NCI-H146 (cell line): ENCODE measurements around the gene HSPA1L.
"Not testable (repeated sequence)": the region's sequence is repeated elsewhere in the genome, so short reads cannot be mapped to it uniquely, and the experiment has no call there.

Experiments used
- DNase-seq: peaks from one replicate; lab custom pipeline; 2025; lab: John Stamatoyannopoulos, UW

Gene HSPA1L

GRCh38 chr6:31813465-31813849 lies 1.6 kb downstream of the HSPA1L start:
- no peak for DNase-seq

- no peak for DNase-seq
Observed at GRCh38 chr6:31811645-31812044, 3.4 kb downstream of the HSPA1L start.

- not testable (repeated sequence) for DNase-seq
Observed at GRCh38 chr6:31808599-31808998, 6.5 kb downstream of the HSPA1L start.

- DNase-seq, result peak; percentile 97
Observed at GRCh38 chr6:31806470-31807272, 8.4 kb downstream of the HSPA1L start, which contains the start of gene LSM2. Gene LSM2 (minus strand): TSS chr6:31806966. CDS start chr6:31806757, 209 bp downstream.

- no peak for DNase-seq
Observed at GRCh38 chr6:31805939-31806469, 9.1 kb downstream of the HSPA1L start.

- not testable (repeated sequence) for DNase-seq
Observed at GRCh38 chr6:31801031-31801927, 13.8 kb downstream of the HSPA1L start.

- no peak for DNase-seq
Observed at GRCh38 chr6:31799781-31800180, 15.3 kb downstream of the HSPA1L start.

- no peak for DNase-seq
Observed at GRCh38 chr6:31797588-31797987, 17.5 kb downstream of the HSPA1L start.

GRCh38 chr6:31796993-31797385 lies 18.1 kb downstream of the HSPA1L start:
- no peak for DNase-seq

- peak; percentile 93 for DNase-seq
Observed at GRCh38 chr6:31795616-31796298, 19.3 kb downstream of the HSPA1L start, which contains the start of gene VARS1. Gene VARS1 (minus strand): TSS chr6:31795752. CDS start chr6:31795217, 535 bp downstream.

- peak; percentile 56 for DNase-seq
Observed at GRCh38 chr6:31794866-31795615, 20.0 kb downstream of the HSPA1L start.

GRCh38 chr6:31794294-31794865 lies 20.7 kb downstream of the HSPA1L start:
- DNase-seq, result no peak

GRCh38 chr6:31793927-31794245 lies 21.2 kb downstream of the HSPA1L start:
- not testable (repeated sequence) for DNase-seq

GRCh38 chr6:31792761-31793171 lies 22.3 kb downstream of the HSPA1L start:
- DNase-seq, result no peak

- DNase-seq, result no peak
Observed at GRCh38 chr6:31792090-31792374, 23.1 kb downstream of the HSPA1L start.

GRCh38 chr6:31791324-31792089 lies 23.6 kb downstream of the HSPA1L start:
- peak; percentile 27 for DNase-seq

- no peak for DNase-seq
Observed at GRCh38 chr6:31785475-31785874, 29.6 kb downstream of the HSPA1L start.

GRCh38 chr6:31784098-31784925 lies 30.8 kb downstream of the HSPA1L start:
- DNase-seq, result no peak

GRCh38 chr6:31782126-31782855 lies 32.8 kb downstream of the HSPA1L start:
- no peak for DNase-seq
